Brain microvascular endothelial cell (primary cell): Measurements from ENCODE around the gene KLHL34.

Experiments
- DNase-seq: peaks from one replicate; pipeline ENCODE4 v3.0.0-alpha.2; 2020
- H3K27ac ChIP-seq: fragments of 250-450 bp; sonication (Bioruptor Pico); 2 replicates; pipeline ENCODE4 v1.5.1; 2020; ENCODE audit warnings: mild to moderate bottlenecking, moderate library complexity
- H3K27me3 ChIP-seq: fragments of 250-450 bp; sonication (Bioruptor Pico); replicated peaks from 2 replicates; pipeline ENCODE4 v1.5.1; 2020; ENCODE audit warnings: mild to moderate bottlenecking
- H3K36me3 ChIP-seq: fragments of 250-450 bp; sonication (Bioruptor Pico); replicated peaks from 2 replicates; pipeline ENCODE4 v1.5.1; 2020; ENCODE audit warnings: mild to moderate bottlenecking
- H3K4me3 ChIP-seq: 2 replicates; pipeline ENCODE4 v1.5.1; 2011; ENCODE audit warnings: low read depth, mild to moderate bottlenecking, control low read depth, low read length, moderate library complexity
- in situ Hi-C: cut with HindIII; loops from 2 replicates; pipeline ENCODE4 v1.10.0; 2017; ENCODE audit warnings: low sequenced_read_pairs, low pct_ligation_motif_present
- TF ChIP-seq, protein P1 (sequence below): IDR thresholded peaks from 2 replicates; pipeline ENCODE4 v1.5.1; 2011; ENCODE audit warnings: low read depth, mild to moderate bottlenecking, moderate library complexity, low read length, control low read depth, inconsistent platforms; ENCODE audit errors: missing control alignments

Gene KLHL34

DNA sequence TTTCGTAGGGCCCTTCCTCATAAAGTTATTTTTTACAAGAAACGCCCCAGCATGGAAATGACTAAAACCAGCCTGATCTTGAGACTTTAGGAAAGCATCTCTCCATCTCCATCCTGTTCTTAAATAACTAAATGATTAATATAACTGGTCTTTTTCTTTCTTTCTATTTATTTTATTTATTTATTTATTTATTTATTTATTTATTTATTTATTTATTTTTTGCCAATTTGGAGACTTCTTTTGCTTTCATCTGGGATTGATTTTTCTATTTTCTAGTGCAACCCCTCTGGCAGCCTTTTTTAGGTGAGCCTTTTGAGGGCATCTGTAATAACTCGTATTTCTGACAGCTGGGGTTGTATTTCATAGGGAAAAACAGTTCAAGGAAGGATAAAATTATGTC is 1.2 kb upstream of the KLHL34 start:
- TF ChIP-seq, protein P1, sequence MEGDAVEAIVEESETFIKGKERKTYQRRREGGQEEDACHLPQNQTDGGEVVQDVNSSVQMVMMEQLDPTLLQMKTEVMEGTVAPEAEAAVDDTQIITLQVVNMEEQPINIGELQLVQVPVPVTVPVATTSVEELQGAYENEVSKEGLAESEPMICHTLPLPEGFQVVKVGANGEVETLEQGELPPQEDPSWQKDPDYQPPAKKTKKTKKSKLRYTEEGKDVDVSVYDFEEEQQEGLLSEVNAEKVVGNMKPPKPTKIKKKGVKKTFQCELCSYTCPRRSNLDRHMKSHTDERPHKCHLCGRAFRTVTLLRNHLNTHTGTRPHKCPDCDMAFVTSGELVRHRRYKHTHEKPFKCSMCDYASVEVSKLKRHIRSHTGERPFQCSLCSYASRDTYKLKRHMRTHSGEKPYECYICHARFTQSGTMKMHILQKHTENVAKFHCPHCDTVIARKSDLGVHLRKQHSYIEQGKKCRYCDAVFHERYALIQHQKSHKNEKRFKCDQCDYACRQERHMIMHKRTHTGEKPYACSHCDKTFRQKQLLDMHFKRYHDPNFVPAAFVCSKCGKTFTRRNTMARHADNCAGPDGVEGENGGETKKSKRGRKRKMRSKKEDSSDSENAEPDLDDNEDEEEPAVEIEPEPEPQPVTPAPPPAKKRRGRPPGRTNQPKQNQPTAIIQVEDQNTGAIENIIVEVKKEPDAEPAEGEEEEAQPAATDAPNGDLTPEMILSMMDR, result no peak
- Histone ChIP-seq H3K27ac (no peak overlapping the region), H3K4me3 (no peak overlapping the region), H3K27me3 (no peaks in the 10 kb centered on the region), H3K36me3 (no peaks in the 10 kb centered on the region)
- in situ Hi-C loops, result no loop called here
- DNase-seq, result no peak

- no peaks in the 10 kb centered on the region for H3K36me3 ChIP-seq
- H3K4me3 ChIP-seq, result peak overlapping the region; percentile 30
- no peak overlapping the region for H3K27ac ChIP-seq
- TF ChIP-seq, protein P1, result no peak
- no peaks in the 10 kb centered on the region for H3K27me3 ChIP-seq
- in situ Hi-C loops, result no loop called here
- no peak for DNase-seq
These were observed 616 bp upstream of the KLHL34 start for GRCh38 chrX:21658746-21659145.

- no peak overlapping the region for H3K4me3 ChIP-seq
- no peaks in the 10 kb centered on the region for H3K27me3 ChIP-seq
- DNase-seq, result no peak
- no peaks in the 10 kb centered on the region for H3K36me3 ChIP-seq
- TF ChIP-seq, protein P1, result no peak
- no peak overlapping the region for H3K27ac ChIP-seq
- in situ Hi-C loops, result no loop called here
These were observed 595 bp downstream of the KLHL34 start for GRCh38 chrX:21657318-21658151.

GRCh38 chrX:21656587-21657317 is 1.4 kb downstream of the KLHL34 start:
- in situ Hi-C loops, result no loop called here
- no peak for DNase-seq
- no peak overlapping the region for H3K27ac ChIP-seq
- H3K36me3 ChIP-seq, result no peaks in the 10 kb centered on the region
- H3K27me3 ChIP-seq, result no peaks in the 10 kb centered on the region
- no peak overlapping the region for H3K4me3 ChIP-seq
- TF ChIP-seq, protein P1, result no peak

DNA sequence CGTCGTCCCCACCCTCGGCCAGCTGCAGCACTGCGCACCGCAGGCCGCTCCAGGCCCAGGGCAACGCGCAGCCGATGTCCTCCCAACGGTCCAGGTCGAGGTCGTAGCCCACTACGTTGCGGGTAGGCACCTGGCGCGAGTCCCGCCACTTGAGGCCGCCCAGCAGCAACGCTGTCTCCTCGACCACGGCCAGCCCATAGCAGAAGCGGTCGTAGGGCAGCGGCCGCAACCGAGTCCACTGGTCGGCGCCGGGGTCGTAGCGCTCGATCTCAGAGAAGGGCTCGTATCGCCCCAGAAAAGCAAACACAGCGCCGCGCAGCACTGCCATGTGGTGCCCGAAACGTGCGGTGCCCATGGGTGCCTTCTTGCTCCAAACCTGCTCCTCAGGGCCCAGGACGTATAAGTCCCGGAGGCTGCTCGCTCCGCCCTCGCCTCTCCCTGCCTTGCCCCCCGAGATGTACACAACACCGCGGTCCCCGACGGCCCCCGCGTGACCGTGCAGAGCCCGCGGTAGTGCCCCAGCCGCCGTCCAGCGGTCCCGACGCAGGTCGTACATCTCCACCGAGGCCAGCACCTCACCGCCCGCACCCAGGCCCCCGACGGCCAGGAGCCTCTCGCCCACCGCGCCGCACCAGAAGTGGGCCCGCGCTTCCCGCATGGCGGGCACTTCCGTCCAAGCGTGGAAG is 2.1 kb downstream of the KLHL34 start:
- DNase-seq, result no peak
- Histone ChIP-seq H3K27ac (no peak overlapping the region), H3K36me3 (no peaks in the 10 kb centered on the region), H3K27me3 (no peaks in the 10 kb centered on the region), H3K4me3 (peak overlapping the region; percentile 17)
- in situ Hi-C loops, result no loop called here
- TF ChIP-seq, protein P1, result no peak
